Panc1 (cell line): ENCODE measurements around the gene MED13. TPM values are rescaled to one million over a fixed set of nuclear protein-coding genes. Genes with fewer than 3 reads are reported as not detected.

Experiments used
- ATAC-seq: fragments of 200-7000 bp; cut with Tn5 transposase; 2 replicates; pipeline ENCODE4 v1.9.1; 2020; ENCODE audit warnings: mild to moderate bottlenecking, moderate library complexity
- BruUV-seq: library from RNA; stranded (reverse); fragments of 400-500 nt; replicated peaks from 2 replicates; lab custom pipeline; 2021; lab: Mats Ljungman, UMichigan
- CTCF ChIA-PET: fragments of 300-600 bp; sonication (Branson Sonifier 250); formaldehyde crosslinking; loops from one replicate; lab custom pipeline; 2022; ENCODE audit warnings: antibody characterized with exemption; lab: Charles Lee
- POLR2A ChIA-PET: fragments of 300-600 bp; sonication (Branson Sonifier 250); formaldehyde crosslinking; loops from one replicate; lab custom pipeline; 2022; ENCODE audit warnings: antibody characterized with exemption; lab: Charles Lee
- DNase-seq: peaks from one replicate; pipeline ENCODE4 v3.0.0-alpha.2; 2010; ENCODE audit warnings: low read depth, low spot score
- H3K27ac ChIP-seq: 2 replicates; pipeline ENCODE4 v1.5.1; 2011; ENCODE audit warnings: mild to moderate bottlenecking, low read length, inconsistent platforms
- H3K27me3 ChIP-seq: fragments of 200-500 bp; sonication (Bioruptor generic); 2 replicates; pipeline ENCODE4 v1.6.0; 2014; ENCODE audit warnings: low read length, inconsistent platforms; ENCODE audit not compliant: control insufficient read depth, insufficient read depth
- H3K36me3 ChIP-seq: fragments of 200-500 bp; sonication (Bioruptor generic); 2 replicates; pipeline ENCODE4 v1.5.1; 2014; ENCODE audit warnings: inconsistent platforms, mild to moderate bottlenecking, low read length, moderate library complexity; ENCODE audit not compliant: control insufficient read depth, insufficient read depth
- H3K4me1 ChIP-seq: 2 replicates; pipeline ENCODE4 v1.5.1; 2011; ENCODE audit warnings: inconsistent platforms, mild to moderate bottlenecking, low read length, moderate library complexity; ENCODE audit not compliant: control insufficient read depth, insufficient read depth
- H3K4me3 ChIP-seq, 2 experiments: 2 replicates each; pipeline ENCODE4 v1.5.1; 2011 to 2012; ENCODE audit warnings: low read depth in 2 of 2, low read length in 2 of 2, mild to moderate bottlenecking in 2 of 2, inconsistent platforms in 1 of 2, moderate library complexity in 1 of 2
- H3K9me3 ChIP-seq: fragments of 200-500 bp; sonication (Bioruptor generic); 2 replicates; pipeline ENCODE4 v1.5.1; 2014; ENCODE audit warnings: low read depth, mild to moderate bottlenecking, inconsistent platforms, low read length, moderate library complexity; ENCODE audit not compliant: control insufficient read depth, insufficient read depth
- POLR2AphosphoS5 ChIP-seq: IDR thresholded peaks from 2 replicates; pipeline ENCODE4 v1.6.1; 2012; ENCODE audit warnings: mild to moderate bottlenecking, low read depth, low read length, moderate library complexity
- REST ChIP-seq, 2 experiments: IDR thresholded peaks; 2 replicates each; pipeline ENCODE4 v1.6.1; 2011 to 2012; ENCODE audit warnings: low read depth in 2 of 2, control low read depth in 1 of 2, low read length in 1 of 2, mild to moderate bottlenecking in 1 of 2, moderate library complexity in 1 of 2; ENCODE audit not compliant: insufficient read depth in 1 of 2
- SIN3A ChIP-seq: IDR thresholded peaks from 2 replicates; pipeline ENCODE4 v1.6.1; 2012; ENCODE audit warnings: low read depth, mild to moderate bottlenecking, low read length, moderate library complexity, borderline replicate concordance; ENCODE audit not compliant: insufficient read depth
- TCF7L2 ChIP-seq: IDR thresholded peaks from 2 replicates; pipeline ENCODE4 v1.6.1; 2011; ENCODE audit warnings: mild to moderate bottlenecking, low read depth, low read length, inconsistent platforms
- in situ Hi-C: cut with HindIII; loops from 2 replicates; pipeline ENCODE4 v1.10.0; 2016; ENCODE audit warnings: low sequenced_read_pairs, low pct_unique_long_range_greater_than_20kb
- intact Hi-C: fragments of 100-400 bp; cut with micrococcal nuclease; formaldehyde crosslinking; loops from one replicate; pipeline ENCODE4 v1.10.0; 2022; ENCODE audit not compliant: unreplicated experiment
- total RNA-seq: library from RNA; stranded (reverse); gene quantifications from one replicate; pipeline ENCODE4 v1.2.1, GENCODE V29; 2021; ENCODE audit not compliant: unreplicated experiment
- TF ChIP-seq, protein P1 (sequence below): fragments of 450-650 bp; IDR thresholded peaks from 2 replicates; pipeline ENCODE4 v1.5.1; 2017; ENCODE audit warnings: mild to moderate bottlenecking

The MED13 gene
- total RNA-seq, 1 experiment from 2014 or later: 69.5 TPM

GRCh38 chr17:61981323-61981722 lies 83.8 kb downstream of the MED13 start:
- H3K27ac ChIP-seq: no peak overlapping the region
- DNase-seq: no peak
- TSS peak; percentile 19 for BruUV-seq
- H3K4me1 ChIP-seq: no peaks in the 10 kb centered on the region
- H3K36me3 ChIP-seq: peaks cover 50% of the 10 kb centered on the region
- H3K9me3 ChIP-seq: no peaks in the 10 kb centered on the region
- ChIA-PET CTCF (no interaction called here), POLR2A (no interaction called here)
- in situ Hi-C loops: no loop called here
- ATAC-seq: no peak
- TF ChIP-seq SIN3A (no peak), REST (IDR thresholded peaks at IDR 0.05; ENCODE audit: insufficient read depth in 1 of 2, low read depth in 2 of 2, low read length in 1 of 2) (no peak), TCF7L2 (no peak), POLR2AphosphoS5 (no peak)
- TF ChIP-seq, protein P1, sequence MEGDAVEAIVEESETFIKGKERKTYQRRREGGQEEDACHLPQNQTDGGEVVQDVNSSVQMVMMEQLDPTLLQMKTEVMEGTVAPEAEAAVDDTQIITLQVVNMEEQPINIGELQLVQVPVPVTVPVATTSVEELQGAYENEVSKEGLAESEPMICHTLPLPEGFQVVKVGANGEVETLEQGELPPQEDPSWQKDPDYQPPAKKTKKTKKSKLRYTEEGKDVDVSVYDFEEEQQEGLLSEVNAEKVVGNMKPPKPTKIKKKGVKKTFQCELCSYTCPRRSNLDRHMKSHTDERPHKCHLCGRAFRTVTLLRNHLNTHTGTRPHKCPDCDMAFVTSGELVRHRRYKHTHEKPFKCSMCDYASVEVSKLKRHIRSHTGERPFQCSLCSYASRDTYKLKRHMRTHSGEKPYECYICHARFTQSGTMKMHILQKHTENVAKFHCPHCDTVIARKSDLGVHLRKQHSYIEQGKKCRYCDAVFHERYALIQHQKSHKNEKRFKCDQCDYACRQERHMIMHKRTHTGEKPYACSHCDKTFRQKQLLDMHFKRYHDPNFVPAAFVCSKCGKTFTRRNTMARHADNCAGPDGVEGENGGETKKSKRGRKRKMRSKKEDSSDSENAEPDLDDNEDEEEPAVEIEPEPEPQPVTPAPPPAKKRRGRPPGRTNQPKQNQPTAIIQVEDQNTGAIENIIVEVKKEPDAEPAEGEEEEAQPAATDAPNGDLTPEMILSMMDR: no peak
- no peak overlapping the region for H3K4me3 ChIP-seq
- no peaks in the 10 kb centered on the region for H3K27me3 ChIP-seq
- intact Hi-C loops: no loop called here

GRCh38 chr17:61980535-61980934 lies 84.5 kb downstream of the MED13 start:
- DNase-seq (no peak), ATAC-seq (no peak)
- BruUV-seq: no TSS peak
- in situ Hi-C loops: no loop called here
- intact Hi-C loops: no loop called here
- TF ChIP-seq TCF7L2 (no peak), REST (IDR thresholded peaks at IDR 0.05; ENCODE audit: insufficient read depth in 1 of 2, low read depth in 2 of 2, low read length in 1 of 2) (no peak), SIN3A (no peak), POLR2AphosphoS5 (no peak)
- TF ChIP-seq, protein P1: no peak
- Histone ChIP-seq H3K36me3 (peaks cover 42% of the 10 kb centered on the region), H3K4me1 (no peaks in the 10 kb centered on the region), H3K27ac (no peak overlapping the region), H3K4me3 (no peak overlapping the region), H3K9me3 (no peaks in the 10 kb centered on the region), H3K27me3 (no peaks in the 10 kb centered on the region)
- ChIA-PET CTCF (no interaction called here), POLR2A (no interaction called here)
